ENCODE data around the gene TOM1.

The TOM1 gene

DNA sequence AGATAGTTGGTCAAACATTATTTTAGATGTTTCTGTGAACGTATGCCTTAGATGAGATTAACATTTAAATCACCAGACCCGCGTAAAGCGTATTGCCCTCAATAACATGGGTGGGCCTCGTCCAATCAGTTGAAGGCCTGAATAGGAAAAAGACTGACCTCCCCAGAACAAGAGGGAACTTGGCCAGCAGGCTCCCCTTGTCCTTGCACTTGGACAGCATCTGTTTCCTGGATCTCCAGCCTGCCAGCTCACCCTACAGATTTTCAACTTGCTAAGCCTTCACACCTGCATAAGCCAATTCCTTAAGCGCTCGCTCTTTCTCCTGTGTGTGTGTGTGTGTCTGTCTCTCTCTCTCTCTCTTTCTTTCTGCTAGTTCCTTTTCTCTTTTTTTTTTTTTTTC lies 8.2 kb downstream of the TOM1 start:
- DNase-seq = no peak

DNA sequence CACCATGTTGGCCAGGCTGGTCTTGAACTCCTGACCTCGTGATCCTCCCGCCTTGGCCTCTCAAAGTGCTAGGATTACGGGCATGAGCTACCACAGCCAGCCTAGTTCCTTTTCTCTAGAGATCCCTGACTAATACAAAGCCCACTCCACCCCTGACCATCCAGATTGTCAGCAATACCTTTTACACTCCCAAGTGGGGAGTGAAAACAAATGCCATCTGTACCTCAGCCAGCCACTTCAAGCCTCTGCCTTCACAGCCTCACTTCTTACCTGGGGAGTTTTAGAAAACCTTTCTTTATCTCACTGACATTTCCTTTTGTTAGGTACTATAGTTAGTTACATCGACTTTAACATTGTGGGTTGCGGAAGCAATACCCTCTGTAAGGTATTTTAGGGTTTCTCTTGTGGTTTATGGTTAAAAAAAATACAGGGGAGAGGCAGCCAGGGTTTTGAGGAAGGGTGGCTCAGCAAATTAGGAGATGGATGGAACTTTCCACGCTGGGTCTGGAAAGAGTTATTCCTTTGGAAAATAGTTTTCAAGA lies 8.9 kb downstream of the TOM1 start:
- DNase-seq = no peak

DNA sequence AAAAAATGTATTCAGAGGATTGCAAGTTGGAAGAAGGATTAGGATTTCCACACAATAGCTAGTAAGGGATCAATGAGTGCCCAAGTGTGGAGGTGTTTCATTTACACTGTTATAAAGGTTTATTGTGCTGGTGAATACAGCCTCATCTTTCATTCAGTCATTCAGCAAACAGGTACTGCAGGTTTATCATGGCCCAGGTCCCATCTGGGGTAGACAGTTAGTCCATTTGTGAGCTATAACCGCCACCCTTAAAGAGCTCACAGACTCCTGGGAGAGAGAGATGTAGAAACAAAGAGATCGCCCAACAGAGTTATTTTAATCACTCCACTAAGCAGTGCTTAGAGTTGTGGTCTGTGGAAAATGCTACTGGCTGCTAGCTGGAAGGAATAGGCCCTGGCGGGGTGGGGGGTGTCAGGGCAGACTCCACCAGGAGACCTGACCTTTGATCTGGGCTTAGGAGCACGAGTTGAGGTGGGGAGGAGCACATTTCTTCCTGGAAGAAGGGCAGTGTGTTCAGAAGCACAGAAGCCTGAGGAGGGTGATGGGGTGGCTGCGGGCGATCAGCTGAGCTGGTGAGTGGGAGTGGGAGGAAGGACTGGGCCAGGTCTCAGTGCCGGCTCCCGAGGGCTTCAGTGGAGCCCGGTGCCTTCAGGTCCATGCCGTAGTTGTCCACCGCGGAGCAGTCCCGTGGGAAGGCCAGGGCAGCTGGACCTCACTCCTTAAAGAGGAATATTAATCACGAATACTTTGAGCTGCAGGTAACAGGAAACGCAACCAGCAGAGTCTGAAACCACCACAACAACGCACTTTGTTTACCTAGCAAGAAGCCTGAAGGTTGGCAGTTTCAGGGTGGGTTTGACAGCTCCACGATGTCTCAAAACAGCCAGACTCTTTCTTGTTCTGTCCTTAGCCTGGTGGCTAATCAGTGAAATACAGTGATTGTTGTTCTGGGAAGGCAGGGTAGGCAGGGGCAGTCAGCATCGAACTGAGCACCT lies 11.2 kb downstream of the TOM1 start:
- DNase-seq = no peak

DNA sequence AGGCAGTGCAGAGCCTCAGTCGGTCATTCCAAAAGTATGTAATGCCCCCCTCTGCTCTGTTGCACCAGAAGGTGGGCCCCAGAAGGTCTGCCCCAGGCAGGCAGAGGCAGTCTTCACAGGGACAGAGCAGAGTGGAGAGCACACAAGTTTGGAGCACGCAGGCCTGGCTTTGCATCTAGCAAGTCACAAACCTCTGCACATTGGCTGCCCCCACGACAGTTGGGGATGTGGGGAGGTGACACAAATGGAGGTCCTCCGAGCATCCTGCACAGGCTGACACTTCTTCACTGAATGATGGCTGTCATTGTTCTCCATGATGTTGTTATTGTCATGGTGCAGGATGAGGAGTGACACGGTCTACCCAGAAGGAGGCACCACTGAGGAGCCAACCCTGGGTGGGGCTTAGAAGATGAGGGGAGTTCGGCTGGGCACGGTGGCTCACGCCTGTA lies 11.9 kb downstream of the TOM1 start:
- no peak for DNase-seq

DNA sequence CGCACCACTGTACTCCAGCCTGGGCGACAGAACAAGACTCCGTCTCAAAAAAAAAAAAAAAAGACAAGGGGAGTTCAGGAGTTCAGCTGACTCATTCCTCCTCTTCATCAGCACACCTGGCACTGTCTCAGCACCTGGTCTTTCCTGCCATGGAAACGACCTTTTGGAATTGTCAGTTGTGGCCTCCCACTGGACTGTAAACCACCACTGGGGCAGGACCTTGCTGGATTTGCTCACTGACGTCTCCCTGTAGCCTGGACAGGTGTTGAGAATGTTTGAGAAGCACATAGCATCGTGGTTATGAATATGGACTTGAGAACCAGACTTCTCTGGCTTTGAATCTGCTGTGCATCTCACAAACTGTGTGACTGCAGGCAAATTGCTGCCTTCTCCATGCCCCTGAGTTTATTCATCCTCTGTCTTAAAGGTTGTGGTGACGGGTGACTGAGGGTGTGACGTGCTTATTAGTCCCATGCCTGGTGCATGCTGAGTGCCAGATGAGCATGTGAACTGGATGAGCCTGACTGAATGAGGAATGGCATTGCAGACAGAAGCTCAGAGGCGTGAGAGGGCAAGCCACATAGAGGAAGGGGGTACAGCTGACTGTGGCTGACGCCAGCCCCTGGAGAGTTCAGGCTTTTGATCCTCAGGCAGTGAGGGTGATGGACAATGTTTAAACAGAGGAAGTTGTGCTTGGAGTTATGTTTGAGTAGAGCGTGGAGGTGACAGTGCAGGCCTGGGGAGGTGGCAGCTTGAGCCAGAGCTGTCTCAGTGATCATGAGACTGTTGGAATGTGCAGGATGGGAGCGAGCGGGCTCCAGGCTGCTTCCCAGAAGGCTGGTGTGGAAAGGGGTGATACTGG lies 12.7 kb downstream of the TOM1 start:
- peak; percentile 42 for DNase-seq

DNA sequence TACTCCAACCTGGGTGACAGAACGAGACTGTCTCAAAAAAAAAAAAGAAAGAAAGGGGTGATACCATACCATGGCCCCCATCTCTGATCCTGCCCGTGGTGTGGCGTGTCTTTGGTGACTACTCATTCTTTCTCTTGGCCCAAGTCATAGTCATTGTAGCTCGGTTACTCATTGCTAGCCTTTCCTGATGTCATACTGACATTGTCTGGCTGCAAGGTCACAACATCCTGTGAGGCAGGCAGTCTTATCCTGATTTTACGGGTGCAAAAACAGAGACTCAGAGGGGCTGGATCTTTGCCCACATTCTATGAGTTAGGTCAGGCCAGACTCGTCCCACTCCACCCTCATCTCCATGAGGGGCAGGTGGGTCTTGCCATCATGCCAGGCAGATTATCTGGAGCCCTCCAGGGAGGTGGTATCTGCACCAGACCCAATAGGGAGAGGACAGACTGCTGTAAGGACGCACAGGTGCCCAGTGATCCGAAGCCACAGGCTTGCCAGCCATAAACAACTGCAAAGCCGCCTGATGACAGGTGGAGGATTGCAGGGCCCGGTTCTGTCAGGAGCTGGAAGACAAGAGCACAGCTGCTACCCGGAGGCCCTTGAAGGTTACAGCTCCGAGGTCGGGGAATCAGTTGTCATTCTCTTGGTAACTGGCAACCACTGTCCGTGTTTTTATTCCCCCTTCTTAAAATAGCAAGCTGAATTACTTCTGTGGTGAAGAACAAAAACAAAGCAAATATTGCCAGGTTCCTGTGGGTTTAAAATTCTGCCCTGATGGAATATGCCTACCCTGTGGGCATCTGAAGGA lies 13.8 kb downstream of the TOM1 start:
- DNase-seq = peak; percentile 56

DNA sequence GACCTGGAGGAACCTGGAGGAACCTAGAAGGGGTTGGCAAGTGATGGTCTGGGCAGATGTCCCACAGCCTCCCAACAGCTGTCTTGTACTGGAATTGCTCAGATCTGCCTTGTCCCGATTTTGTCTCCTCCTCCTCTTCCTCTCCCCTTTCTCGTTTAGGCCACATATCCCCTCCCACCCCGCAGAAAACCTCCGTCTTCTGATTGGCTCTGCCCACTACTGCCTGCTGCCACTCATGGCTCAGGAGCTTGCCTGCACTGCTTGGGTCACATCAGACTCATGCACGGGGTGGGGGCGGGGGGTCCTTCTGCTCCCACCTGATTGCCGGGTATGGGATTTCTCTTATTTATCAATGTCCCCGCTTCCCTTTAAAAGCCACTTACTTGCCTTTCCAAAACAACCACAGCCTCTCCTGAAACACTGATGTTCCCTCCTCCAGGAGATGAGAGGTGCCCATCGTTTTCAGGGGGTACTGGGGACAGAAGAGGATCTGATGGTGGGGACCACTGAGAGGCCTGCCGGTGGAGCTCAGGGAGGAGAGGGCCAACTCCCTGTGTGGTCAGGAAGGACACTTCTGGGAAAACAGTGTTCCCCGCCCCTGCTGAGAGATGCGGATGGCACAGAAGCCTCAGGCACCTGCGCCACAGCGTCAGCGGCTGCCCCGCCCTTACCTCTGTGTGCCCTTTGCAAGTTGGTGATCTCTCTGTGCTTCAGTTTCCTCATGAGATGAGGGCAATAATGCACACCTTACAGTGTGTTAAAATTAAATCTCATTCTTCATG lies 14.7 kb downstream of the TOM1 start:
- peak; percentile 32 for DNase-seq

DNA sequence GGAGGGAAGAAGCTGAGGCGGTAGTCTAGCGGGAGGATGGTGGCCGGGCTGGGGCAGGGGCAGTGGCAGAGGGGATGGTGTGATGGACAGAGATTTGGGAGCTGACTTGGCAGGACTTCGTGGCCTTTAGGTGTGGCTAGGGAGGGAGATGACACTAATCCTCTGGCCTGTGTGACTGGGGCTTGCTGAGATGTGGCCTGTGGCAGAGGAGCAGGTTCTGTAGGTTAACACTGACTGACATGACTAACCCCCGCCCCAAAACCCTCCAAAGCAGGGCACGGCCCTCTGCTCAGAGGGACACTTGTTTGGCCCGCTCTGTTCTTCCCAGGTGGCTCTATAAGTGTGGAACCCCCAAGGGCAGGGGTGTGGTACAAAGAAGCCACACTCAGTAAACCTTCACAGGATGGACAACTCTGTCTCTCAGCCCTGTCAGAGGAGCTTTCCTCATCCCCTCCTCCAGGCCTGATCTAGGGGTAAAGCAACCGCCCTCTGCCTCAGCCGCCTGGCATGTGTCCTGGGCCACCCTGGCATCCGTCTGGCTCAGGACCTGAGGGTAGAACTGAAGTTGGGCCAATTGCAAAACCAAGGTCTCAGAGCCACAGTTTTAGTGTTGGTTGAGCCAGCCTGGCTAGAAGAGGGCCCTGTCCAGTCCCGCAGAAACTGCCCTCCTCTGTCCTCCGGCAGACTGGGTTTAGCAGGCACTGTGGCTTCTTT lies 15.6 kb downstream of the TOM1 start:
- DNase-seq = peak; percentile 1

DNA sequence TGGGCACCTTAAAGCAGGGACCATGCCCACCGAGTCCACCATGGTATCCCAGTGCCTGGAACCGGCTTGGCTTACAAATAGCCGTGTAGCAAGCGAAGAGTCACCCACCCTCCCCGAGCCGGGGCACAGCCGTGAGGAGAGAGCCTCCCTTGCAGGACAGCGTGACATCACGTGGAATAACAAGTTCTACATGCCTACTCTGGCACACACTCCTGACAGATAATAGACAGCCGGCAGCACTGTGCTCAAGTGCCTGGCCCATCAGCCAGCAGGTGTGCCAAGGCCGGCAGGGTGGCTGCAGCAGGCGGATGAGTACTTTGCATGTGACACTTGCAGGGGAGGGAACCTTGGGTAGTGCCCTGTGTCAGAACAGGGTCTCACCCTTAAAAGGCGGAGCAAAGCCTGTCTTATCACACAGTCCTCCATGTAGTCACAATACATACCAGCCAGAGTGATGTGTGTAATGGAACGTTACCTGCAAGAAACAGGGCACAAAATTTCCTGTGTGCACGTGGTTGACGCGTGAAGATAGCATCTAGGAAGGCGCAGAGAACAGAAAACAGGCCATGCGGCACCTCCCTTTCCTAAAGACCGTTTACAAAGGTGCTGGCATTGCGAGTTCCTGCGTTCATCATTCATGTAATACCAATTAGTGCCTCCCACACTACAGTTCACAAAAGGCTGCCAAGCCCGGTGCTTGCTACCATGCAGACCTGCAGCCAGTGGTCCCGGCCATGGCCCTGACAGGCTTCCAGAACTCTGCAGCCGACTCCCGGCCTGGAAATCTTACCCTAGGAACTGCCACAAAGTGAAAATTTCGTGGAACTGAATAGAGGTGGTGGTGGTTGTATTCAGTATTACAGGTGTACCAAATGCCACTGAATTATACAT lies 16.4 kb downstream of the TOM1 start:
- DNase-seq = no peak

DNA sequence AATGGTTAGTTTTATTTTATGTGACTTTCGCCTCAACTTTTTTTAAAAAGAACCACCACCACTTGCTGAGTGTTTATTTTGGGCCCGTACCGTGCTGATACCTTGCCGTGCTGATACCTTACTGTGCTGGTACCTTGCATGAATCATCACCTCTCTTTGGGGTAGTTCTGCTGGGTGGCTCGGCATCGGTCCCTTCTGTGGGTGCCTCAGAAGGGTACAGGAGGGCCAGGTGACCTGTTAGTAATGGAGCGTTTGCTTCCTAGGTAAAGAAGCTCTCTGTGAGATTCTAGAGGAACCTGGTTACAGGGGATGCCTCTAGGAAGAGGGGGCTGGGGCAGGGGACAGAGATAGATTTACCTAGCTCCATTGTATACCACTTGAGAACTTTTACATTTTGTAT lies 17.1 kb downstream of the TOM1 start:
- DNase-seq = no peak

DNA sequence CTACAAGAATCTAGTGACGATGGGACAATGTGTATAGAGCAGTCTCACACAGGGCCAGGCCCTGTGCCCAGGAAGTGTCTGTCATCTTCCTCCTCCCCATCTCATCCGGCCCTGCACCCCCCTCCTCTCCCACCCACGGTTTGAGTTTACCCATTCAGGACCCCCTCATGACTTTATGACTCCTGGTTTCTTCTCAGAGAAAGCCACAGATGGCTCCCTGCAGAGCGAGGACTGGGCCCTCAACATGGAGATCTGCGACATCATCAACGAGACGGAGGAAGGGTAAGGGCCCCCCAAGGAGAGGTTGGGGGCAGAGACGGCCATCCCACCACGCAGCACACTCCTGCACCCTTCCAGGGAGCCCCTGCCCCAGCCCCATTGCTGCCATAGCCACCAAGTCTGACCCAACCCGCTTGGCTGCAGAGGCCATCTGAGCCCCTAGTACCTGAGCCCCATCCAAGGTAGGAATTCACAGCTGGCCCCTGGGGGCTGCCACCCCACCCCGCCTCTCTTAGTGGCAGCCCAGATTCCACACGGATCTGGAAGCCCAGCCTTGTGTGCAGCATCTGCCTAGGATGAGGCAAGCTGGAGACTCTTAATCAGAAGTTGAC lies 18.1 kb downstream of the TOM1 start:
- DNase-seq = no peak

DNA sequence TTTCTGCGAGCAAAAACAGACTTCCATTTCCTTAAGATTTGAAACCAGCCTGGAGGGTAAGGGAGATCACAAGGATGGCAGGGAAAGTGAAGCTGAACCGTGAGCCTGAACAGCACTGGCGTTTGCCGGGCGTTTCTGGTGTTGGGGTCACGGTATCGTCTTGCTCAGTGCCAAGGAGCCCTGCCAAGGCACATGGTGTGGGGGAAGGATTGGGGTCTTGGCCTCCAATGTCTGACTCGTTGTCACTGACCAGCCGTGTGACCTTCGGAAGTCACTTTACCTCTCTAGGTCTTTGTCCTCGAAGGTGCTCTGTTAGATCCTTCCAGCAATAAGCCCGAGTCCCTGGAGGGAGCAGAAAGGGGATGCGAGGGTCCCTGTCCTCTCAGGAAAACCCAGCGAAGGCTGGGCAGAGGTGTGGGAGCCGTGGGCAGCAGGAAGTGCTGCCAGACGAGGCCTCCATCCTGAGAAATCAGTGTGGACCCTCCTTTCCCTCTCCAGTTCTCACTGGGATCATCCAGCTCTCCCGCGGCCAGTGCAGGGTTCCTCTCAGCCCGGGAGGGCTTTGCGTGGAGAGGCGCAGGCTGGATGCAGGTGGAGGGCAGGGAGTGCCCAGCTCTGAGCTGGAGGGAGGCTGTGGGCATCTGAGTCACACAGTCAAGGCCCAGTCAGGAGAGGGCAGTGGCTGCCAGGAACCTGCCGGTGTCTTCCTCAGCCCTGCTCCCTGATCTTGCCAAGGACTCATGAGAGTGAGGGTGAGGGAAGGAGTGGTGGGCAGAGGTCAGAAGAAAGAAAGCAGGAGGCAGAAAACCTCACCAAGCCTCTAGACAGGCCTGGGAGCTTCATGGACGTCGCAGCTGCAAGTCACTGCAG lies 18.9 kb downstream of the TOM1 start:
- no peak for DNase-seq

DNA sequence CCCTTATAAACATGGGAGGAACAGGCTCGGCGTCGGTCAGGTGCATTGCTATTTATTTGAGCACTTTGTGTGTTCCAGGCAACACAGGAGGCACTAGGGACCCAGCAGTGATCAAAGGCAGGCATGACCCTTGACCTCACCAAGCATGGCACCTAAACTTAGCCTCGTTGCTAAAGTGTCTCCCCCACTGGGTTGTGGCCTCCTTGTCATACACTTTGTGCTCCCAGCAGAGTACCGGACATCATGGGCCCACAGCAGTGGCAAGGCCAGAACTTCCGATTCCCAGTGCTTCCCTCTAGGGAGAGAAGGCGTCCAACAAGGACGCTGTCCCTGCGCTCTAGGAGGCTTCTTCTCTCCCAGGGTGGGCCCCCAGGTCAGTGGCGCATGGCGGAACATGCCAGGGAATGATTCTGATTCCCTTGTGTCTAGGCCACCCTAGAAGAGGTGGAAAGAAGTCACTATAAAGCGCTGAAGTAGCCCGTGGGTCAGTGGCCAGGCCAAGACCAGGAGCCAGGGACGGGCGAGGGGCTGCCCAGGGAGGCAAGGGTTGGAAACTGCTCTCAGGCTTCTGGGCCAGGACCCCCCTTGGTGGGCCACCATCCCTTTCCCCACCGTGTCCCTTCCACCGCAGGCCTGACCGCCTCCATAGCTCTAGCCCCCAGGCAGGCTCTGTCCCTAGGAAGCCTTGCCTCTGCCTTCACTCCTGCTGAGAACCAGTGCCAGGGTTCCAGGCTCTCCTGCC lies 19.7 kb downstream of the TOM1 start:
- DNase-seq = no peak

DNA sequence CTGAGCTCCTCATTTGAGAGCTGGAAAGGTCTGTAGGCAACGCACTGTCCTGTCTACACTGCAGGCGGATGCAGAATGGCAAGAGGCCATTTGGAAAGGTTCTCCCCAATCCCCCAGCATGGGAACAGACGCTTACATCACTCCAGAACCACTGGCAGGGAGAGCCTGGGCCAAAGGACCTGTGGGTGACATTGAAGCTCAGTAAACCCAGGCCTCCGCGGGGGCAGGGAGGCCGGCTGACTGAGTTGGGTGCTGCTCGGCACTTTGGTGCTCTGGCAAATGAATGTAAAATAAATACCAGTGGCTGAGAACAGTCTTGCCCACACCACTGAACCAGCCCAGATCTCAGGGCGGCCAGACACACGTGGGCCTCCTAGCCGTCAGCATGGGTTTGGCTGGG lies 22.4 kb downstream of the TOM1 start:
- DNase-seq = no peak

DNA sequence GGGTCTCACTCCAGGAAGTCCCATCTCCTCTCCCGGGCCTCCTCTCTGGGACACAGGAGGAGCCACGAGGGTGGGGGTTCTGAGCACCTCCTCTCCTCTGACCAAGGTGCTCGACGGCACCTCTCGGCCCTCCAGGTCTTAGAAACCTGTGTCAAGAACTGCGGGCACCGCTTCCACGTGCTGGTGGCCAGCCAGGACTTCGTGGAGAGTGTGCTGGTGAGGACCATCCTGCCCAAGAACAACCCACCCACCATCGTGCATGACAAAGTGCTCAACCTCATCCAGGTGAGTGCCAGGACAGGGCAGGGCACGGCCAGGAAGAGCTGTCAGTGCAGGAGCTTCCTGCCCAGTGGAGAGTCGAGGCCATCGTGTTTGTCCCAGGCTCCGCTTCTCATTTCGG lies 23.2 kb downstream of the TOM1 start:
- no peak for DNase-seq

DNA sequence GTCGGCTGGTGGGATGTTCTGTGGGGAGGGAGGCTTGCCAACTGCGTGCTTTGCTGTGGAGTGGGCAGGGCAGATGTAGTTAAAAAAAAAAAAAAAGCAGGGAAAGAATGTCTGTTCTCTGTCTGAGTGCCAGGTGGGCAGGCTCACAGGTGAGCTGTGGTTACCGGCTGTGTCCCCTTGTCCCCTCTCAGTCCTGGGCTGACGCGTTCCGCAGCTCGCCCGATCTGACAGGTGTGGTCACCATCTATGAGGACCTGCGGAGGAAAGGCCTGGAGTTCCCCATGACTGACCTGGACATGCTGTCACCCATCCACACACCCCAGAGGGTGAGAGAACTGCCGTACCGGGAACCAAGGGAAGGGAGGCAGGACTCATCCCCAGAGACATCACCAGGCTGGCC lies 23.6 kb downstream of the TOM1 start:
- DNase-seq = no peak

DNA sequence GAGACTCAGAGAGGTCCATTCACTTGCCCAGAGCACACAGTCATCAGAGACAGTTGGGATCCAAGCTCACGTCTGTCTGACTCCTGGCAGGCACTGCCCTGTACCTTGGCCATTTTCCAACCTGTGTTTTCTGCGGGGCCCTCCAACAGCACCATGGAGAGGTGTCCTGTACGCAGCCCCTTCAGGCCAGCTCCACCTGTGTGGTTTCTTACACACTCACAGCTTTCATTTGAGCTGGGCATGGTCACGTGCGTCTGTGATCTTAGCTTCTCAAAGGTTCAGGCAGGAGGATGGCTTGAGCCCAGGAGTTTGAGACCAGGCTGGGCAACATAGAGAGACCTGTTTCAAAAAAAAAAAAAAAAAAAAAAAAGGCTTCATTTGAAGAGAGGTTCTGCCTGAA lies 24.4 kb downstream of the TOM1 start:
- no peak for DNase-seq

DNA sequence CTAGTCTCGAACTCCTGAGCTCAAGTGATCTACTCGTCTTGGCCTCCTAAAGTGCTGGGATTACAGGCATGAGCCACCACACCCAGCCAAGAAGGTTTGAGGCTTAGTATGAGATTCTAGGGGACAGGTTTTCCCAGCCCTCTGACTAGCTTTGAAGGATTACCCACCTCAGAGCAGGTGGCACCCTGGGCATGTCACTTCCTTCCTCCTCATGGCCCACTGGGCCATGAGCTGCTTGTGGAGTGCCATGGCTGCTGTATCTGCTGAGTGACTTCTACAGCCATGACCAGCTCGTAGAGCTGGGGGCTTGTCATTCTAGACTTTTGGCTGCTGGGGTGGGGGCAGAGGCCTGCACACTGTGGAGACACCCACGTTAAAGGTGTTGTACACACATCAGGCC lies 25.1 kb downstream of the TOM1 start:
- no peak for DNase-seq

Measured in activated CD4-positive, alpha-beta T cell treated with anti-CD3 and anti-CD28 coated beads for 48 hours (primary cell).